Measurements from ENCODE around the gene LRRC57.

Gene LRRC57

GRCh38 chr15:42490671-42491538, 57.7 kb downstream of the LRRC57 start, which contains the start of gene ZNF106:
ZNF106 (minus strand) TSS chr15:42491141; CDS start chr15:42472289, 18,852 bp downstream.
- peak; percentile 77 for DNase-seq

DNA sequence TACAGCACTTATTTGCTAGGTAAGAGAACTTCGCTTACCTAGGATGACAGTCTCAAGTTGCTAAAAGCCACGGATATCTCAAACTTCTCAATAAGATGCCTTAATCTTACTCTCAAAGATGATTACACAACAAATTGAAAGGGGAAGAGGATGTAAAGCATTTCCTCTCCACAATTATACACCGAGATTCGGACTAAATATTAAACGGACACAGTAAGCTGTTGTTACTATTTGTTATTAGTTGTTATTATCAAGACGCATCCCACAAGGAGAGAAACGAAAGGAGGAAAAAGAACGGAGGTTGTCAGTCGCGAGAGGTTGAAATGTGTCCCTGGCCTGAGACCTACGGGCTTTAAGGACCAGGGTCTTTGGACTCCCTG, 58.3 kb downstream of the LRRC57 start:
- no peak for DNase-seq
